ENCODE data around the gene BNC2. TPM values are rescaled to one million over a fixed set of nuclear protein-coding genes. Genes with fewer than 3 reads are reported as not detected.
"Not testable (repeated sequence)": the region's sequence is repeated elsewhere in the genome, so short reads cannot be mapped to it uniquely, and the experiment has no call there.

Gene BNC2
- total RNA-seq, 2 donors from 2014 or later: 3.9 to 19.3 TPM

DNA sequence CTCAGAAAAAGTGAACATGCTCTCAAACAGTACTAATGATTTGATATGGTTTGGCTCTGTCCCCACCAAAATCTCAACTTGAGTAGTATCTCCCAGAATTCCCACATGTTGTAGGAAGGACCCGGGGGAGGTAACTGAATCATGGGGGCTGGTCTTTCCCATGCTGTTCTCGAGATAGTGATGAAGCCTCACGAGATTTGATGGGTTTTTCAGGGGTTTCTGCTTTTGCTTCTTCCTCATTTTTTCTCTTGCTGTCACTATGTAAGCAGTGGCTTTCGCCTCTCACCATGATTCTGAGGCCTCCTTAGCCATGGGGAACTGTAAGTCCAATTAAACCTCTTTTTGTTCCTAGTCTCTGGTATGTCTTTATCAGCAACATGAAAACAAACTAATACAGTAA is 401.3 kb downstream of the BNC2 start:
- ATAC-seq (no peak), DNase-seq (no peak)
- intact Hi-C loops (cut with DNase I, micrococcal nuclease): no loop called here

- intact Hi-C loops (cut with DNase I, micrococcal nuclease): no loop called here
- ATAC-seq (no peak), DNase-seq (no peak)
These were observed 408.6 kb downstream of the BNC2 start for GRCh38 chr9:16461851-16462250.

DNA sequence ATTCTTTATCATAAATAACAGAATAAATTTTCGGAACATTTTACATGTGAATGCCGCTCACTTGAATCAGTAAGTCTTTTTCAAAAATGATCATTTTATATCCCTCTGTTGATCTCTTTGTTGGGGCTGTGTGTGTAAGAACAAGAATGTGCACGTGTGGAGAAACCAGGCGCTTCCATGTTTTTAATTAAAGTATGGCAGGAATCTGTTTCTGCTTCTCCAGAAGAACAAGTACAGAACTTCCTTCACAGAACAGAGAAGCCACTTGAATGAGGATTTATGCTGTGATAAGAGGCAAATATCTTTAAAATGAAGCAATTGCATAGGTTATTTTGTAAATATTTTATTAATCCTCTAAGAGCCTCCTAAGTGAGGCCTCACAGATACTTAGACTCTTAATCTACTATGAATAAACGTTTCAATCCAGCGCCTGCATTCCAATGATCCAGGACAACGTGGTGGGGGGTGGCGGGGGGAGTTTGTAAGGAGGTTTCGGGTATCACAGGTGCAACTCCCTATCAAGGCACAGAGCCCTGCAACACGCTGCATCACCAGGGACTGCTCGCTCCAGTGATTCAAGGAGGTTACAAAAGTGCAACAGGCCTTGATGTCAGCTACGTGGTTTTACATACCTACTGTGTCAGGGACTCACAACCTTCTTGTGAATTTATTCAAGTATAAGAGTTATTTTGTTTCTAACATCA is 409.2 kb downstream of the BNC2 start:
- intact Hi-C loops (cut with DNase I, micrococcal nuclease): no loop called here
- no peak for ATAC-seq
- no peak for DNase-seq

DNA sequence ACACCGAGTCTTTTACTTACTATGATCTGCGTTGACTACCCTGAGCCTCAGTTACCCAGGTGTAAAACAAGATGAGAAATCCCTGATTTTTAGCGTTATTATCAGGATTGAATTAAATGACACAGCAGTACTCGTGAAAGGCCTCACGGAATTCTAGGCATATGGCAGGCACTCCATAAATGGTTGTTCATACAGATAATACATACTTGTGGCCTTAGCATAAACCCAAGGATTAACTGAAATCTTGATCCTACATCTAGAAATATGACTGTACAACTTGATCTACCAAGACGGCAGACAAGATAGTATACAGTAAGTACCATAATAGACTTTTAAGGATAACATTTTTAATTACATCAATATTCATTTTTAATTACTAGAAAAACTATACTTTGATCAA is 409.8 kb downstream of the BNC2 start:
- DNase-seq: no peak
- intact Hi-C loops (cut with DNase I, micrococcal nuclease): no loop called here
- ATAC-seq: no peak

DNA sequence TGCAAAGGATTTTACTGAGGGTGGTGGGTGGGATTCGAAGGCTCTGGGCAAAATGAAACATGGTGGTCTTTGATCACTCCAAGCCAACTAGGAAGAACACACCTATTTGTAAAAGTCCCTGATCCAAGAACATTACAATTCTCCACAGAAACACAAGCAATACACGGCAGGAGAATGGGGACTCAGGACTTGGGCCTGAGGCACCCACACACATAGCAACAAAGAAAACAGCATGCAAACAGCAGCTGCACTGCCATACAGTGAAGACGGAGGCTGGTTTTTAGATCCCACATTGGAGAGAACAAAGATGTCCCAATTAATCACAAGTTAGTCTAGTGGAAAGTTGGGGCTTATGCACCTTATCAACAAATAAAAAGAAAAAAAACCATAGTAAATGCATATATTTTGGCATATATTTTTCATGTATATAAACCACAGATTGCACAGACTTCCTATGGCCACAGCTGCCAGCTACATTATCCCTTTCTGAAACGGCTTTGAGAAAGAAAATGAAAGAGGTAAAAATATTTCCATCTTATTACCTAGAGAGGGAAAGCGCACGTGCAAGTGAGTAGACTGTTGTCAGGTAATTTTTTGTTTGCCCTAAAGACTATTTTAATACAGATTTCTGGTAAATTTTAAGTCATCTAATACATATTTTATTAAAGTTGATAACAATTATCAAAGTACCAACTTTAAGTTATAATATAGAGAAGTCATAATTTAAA is 410.9 kb downstream of the BNC2 start:
- intact Hi-C loops (cut with DNase I, micrococcal nuclease): no loop called here
- no peak for ATAC-seq
- no peak for DNase-seq

GRCh38 chr9:16458696-16459420 is 411.6 kb downstream of the BNC2 start:
- DNase-seq (no peak), ATAC-seq (no peak)
- intact Hi-C loops (cut with DNase I, micrococcal nuclease): no loop called here

DNA sequence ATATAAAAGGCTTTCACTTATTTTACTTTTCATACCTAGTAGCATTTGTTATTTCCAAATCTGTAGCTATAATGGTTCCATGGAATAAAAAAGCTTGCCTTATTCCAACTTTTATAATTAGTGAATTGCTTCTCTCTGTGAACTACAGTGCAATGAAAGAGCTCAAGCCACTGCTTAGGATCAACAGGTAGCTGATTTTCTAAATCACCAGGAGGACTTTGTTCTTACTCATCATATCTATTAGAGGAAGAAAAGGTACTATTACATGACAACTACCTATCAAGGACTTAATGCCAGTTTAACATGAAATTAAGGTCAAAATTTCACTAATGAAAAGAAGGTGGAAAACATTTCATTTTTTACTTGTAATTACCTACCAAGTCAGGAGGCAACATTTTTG is 414.6 kb downstream of the BNC2 start:
- DNase-seq (no peak), ATAC-seq (no peak)
- intact Hi-C loops (cut with DNase I, micrococcal nuclease): no loop called here

DNA sequence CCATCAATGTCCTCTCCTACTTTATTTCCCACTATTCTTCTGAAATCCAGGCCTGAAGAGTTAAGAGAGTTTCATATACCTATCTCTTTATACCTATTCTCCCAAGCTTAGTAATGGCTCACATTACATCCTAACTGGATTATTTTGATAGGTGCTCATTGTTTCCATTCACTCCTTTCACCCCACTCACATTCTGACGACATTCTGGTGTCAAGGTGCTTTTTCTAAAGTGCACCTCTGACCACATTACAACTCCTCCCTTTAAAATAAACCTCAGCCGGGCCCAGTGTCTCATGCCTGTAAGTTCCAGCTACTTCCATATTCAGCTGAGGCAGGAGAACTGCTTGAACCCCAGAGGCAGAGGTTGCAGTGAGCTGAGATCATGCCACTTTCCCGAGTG is 417.1 kb downstream of the BNC2 start:
- no peak for DNase-seq
- intact Hi-C loops (cut with DNase I, micrococcal nuclease): no loop called here
- ATAC-seq: no peak

DNA sequence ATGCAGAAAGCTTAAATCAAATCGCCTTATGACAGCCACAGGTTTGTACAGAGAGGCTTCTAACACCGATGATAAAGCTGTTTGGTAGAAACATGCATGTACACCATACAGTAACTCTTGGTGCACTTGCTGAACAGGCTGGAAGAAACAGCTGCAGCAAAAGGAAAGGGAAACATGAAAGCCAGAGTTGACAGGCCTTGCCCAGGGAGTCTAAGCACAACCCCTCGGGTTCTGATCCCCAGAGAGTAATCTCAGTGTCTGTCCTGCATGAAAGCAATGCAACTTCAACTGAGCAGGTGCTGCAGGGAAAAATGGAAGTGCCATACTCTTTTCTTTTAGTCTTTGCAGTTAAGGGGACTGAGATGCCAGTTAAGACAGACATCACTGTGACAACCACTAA is 419.9 kb downstream of the BNC2 start:
- no peak for ATAC-seq
- intact Hi-C loops (cut with DNase I, micrococcal nuclease): no loop called here
- DNase-seq: no peak

DNA sequence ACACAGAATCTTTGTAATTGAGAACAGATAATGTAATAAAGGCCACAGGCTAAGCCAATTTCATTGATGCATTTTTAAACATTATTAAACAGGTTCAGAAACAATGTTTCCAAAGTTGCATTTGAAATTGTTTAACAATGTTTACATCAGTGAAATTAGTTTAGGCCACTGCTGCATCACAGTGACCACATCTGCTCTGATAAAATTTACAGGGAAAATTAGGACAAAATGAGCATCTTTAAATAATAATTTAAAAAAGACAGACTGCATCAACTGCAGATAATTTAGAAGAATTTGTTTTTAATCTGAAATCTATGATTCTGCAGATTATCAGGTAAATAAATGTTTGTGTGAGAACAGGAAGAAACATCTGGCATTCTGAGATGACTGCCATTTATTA is 420.4 kb downstream of the BNC2 start:
- intact Hi-C loops (cut with DNase I, micrococcal nuclease): no loop called here
- no peak for DNase-seq
- no peak for ATAC-seq

DNA sequence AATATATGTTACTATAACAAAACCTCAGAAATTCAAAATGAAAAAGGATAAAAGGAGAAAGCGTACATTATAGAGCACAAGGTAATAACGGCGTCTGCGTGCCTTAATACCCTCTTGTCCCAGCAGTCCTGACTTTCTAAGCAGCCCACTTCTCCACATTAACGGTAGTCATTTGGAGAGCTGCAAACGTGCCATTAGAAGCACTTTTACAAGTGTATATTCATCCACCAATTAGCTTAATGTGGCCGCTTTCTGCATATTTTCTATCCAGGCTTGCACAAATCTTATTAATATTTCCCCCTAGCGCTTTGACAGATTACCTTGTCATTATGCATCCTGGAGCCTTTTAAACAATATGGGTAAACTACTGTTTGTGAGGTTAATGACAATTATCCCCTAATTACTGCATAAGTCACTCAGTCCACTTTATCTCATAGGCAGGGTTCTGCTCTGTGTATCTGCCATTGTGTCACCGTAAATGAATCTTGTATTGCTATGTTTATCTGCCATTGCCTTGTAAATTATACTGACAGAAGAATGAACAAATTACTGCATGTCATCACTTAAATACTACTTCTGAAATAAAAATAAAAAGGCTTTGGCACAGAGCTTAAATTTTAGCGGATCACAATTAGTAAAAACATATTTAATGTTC is 421.3 kb downstream of the BNC2 start:
- ATAC-seq: no peak
- intact Hi-C loops (cut with DNase I, micrococcal nuclease): no loop called here
- DNase-seq: no peak

DNA sequence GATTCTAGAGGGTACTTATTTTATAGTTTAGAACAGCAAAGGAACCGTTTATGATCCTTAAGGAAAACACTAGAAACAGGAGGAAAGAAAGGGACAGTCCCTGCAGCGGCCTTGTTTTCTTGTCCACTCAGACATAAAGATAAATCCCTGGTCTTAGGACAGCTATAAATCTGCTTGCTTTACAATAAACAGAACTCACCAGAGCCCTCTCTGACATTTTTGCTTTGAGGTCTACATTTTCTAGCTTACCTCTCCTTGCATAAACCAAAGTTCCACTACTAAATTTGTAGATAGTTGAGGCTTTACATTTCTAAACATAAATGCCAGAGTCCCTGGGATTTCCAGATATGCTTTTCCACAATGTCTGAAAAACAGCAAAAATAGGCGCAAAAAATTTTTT is 422.5 kb downstream of the BNC2 start:
- intact Hi-C loops (cut with DNase I, micrococcal nuclease): no loop called here
- no peak for ATAC-seq

DNA sequence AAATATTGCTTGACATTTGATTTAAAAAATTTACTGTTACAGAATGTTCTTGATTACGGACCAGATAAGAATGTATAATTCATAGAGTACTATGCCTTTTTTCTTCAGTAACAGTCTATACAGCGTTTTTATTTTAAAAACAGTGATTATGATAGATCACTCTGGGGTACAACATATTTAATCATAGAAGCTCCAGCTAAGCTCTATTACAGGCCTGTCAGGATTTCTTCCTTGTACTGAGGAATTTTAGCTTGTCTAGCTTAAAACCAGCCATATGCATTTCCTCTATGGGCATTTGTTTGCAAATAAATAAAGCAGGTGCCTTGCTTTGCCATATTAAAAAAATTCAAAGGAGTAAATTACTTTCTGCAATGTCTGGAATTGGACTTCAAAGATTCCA is 423.8 kb downstream of the BNC2 start:
- ATAC-seq (no peak), DNase-seq (no peak)
- intact Hi-C loops (cut with DNase I, micrococcal nuclease): no loop called here

More for the DNA sequence above, 422.5 kb downstream of the BNC2 start:
- no peak for DNase-seq

- ATAC-seq: no peak
- no peak for DNase-seq
- intact Hi-C loops (cut with DNase I, micrococcal nuclease): no loop called here
These were observed 425.1 kb downstream of the BNC2 start for GRCh38 chr9:16445141-16445920.

DNA sequence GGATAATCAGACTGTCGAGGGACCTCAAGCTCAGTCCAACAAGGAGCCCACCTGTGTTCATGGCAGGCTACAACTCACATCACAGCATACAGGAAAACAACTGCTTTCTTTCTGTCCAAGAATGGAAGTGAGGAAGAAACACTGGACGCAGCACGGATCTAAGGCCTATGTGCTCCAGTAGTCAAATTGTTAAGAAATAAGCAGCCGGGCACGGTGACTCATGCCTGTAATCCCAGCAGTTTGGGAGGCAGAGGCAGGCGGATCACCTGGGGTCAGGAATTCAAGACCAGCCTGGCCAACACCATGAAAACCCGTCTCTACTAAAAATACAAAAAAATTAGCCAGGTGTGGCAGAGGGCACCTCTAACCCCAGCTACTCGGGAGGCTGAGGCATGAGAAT is 427.8 kb downstream of the BNC2 start:
- DNase-seq (no peak), ATAC-seq (no peak)
- intact Hi-C loops (cut with DNase I, micrococcal nuclease): no loop called here

DNA sequence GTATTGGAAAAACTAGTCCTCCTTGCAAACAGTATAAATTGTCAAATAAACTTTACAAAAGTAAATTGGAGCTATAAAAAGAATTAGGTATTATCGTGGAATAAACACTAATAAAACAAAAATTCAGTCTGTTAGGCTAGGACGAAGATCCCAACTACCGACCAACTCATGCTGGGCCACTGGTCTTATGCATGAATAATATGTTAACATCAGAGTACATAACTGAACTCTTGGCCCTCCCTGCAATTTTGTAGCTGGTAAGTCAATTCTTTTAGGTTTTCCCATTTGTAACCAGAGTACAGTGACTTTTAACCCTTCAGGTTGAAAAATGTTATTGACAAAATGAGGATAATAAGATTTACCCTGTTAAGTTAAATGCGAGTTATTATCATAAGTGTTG is 428.7 kb downstream of the BNC2 start:
- ATAC-seq (no peak), DNase-seq (no peak)
- intact Hi-C loops (cut with DNase I, micrococcal nuclease): no loop called here

- intact Hi-C loops (cut with DNase I, micrococcal nuclease); DNase-seq; ATAC-seq: not testable (repeated sequence)
These were observed 431.6 kb downstream of the BNC2 start for GRCh38 chr9:16438831-16439230.

DNA sequence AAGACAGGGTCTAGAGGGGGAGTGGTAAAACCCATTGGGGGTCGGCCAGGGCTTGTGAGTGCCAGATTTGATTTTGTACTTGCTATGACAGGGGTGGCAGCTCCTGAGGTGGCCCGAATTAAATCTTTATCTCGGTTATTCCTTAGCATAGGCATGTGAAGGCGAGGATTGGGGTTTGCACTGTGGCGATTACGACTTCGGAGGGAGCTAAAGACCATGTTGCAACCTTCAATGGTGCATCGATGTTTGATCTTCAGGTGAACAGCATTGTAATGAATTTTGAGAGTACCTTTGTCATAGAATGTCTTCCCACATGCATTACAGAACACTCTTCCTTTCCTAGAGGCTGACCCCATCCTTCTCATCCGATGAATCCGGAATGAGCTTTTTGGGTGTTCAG is 433.9 kb downstream of the BNC2 start:
- no peak for DNase-seq
- no peak for ATAC-seq
- intact Hi-C loops (cut with DNase I, micrococcal nuclease): no loop called here

DNA sequence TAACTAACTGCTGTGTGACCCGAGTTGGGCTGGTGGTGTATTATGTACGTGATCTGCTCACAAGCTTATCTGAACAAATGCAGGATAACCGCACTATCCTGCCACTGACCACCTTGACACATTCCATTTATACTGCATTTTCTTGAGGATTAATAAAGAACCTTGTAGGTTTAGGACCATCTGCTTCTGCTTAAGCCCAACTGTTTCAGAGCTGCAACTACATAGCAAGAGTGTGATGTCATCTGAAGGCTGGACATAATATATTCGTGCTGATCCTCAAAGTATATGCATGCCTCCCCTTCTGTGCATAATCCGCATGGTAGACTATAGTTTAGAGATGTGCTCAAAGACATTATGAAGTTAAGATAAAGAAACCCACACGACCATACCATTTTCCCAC is 435.9 kb downstream of the BNC2 start:
- DNase-seq (no peak), ATAC-seq (no peak)
- intact Hi-C loops (cut with DNase I, micrococcal nuclease): no loop called here
